A673 (cell line): Measurements from ENCODE around the gene PYGB.

ENCODE experiments used
- CTCF ChIP-seq: fragments of 300-800, 200-600 bp; sonication (generic); conservative IDR thresholded peaks from 2 replicates; pipeline ENCODE4 v1.5.1; 2017; ENCODE audit warnings: low read depth, mild to moderate bottlenecking, antibody characterized with exemption, low read length, moderate library complexity, mixed read lengths
- EZH2 ChIP-seq: fragments of 200-600 bp; sonication (generic); IDR thresholded peaks from 2 replicates; pipeline ENCODE4 v1.6.1; 2017; ENCODE audit warnings: borderline replicate concordance, low read depth, mild to moderate bottlenecking, mixed read lengths, antibody characterized with exemption, low read length; ENCODE audit not compliant: poor library complexity, severe bottlenecking

- no peak for TF ChIP-seq CTCF
- TF ChIP-seq EZH2: no peak
Measured at GRCh38 chr20:25272223-25273000, 24.5 kb downstream of the PYGB start.
